ENCODE data around the gene COLEC11.
A peak's percentile ranks its signal among the peaks of the same experiment; 100 is the strongest.
"Not testable (repeated sequence)": the region's sequence is repeated elsewhere in the genome, so short reads cannot be mapped to it uniquely, and the experiment has no call there.

COLEC11 gene

GRCh38 chr2:3625186-3625585 lies 30.3 kb downstream of the COLEC11 start:
- DNase-seq (ENCODE audit: low read depth): no peak

- DNase-seq (ENCODE audit: low read depth): peak; percentile 65
These were observed 31.4 kb downstream of the COLEC11 start for GRCh38 chr2:3626118-3626811.

GRCh38 chr2:3626812-3627499 lies 32.0 kb downstream of the COLEC11 start:
- no peak for DNase-seq (ENCODE audit: low read depth)

DNA sequence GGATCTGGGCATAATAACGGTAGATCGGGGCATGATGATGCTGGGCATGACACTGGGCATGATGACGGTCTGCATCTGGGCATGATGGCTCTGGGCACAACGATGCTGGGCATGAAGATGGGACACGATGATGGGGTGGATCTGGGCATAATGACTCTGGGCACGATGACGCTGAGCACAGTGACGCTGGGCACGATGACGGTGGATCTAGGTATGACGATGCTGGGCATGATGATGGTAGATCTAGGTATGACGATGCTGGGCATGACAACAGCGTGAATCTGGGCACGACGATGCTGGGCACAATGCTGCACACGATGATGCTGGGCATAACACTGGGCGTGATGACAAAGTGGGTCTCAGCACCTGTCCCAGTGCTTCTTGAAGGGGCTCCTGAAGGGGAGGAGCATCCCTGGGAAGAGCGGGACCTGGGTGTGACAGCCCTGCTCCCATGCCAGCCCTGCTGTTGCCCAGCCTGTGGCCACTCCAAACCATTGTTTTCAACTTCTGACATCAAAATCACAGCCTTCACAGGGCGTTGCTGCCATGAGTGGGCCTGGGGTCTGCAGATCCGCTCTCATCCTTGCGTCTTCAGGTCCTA lies 32.7 kb downstream of the COLEC11 start:
- no peak for DNase-seq (ENCODE audit: low read depth)

DNA sequence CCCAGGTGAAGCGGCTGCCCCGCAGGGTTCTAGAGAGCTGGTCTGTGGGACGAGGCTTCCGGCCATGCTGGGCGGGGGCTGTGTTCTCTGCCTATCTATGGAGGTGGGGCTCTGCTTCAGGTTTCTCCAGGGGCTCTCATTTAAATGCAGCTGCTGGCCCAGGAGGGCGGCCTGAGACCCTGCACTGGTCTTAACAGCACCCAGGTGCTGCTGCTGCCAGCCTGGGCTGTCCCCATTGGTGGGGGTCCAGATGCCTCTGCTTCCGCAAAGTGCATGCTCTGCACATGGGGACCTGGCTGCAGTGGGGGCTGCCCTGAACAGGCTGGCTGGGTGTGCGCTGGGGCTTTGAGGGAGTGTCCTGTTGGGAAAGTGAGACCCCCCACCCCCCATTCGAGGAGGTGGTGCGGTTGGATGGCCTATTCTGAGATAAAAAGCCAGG lies 33.3 kb downstream of the COLEC11 start:
- DNase-seq (ENCODE audit: low read depth): no peak

DNA sequence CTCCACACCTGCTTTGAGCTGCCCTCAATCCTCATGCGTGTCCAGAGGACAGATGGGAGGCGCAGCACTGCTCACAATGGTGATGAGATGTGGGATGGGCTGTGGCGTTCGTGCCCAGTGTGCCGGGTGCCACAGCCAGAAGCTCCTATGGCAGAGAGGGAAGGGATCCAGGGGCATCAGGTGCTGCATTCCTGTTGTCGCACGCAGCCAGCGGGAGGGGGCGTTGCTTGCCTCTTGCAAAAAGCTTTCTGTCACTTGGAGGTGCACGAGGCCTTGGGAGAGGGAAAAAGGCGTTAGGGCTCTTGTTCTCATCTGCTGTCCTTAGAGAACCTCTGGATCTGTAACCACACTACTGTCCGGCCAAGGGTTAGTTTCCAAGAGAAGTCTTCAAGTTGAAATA lies 33.9 kb downstream of the COLEC11 start:
- no peak for DNase-seq (ENCODE audit: low read depth)

GRCh38 chr2:3630631-3631030 lies 35.7 kb downstream of the COLEC11 start:
- no peak for DNase-seq (ENCODE audit: low read depth)

DNA sequence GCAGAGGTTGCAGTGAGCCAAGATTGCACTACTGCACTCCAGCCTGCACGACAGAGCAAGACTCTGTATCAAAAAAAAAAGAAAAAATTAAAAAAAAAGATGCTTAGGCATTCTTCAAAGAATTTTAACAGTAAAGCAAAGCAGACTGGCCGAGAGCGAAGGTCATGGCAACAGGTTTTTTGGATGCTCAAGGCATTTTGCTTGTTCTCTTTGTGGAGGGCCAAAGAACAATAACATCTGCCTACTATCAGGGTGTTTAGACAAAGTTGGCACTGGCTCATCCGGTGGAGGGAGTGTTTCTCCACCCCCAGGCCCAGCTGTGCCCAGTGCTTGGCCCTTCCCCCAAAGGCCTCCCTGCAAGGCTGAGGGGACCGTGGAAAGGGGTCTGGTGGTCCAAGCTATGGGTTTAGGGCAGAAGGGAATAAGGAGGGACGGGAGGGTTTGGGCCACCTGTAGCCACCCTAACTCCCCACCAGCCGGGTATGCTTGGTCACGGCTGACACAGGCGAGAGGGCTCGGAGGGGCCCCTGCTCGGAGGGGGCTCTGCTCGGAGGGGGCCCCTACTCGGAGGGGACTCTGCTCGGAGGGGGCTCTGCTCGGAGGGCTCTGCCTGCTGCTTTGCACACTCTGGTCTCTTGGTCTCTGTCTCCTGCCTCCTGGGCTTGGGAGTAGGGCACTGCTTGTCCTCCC lies 36.4 kb downstream of the COLEC11 start:
- no peak for DNase-seq (ENCODE audit: low read depth)

- DNase-seq (ENCODE audit: low read depth): no peak
These were observed 37.1 kb downstream of the COLEC11 start for GRCh38 chr2:3631851-3632659.

DNA sequence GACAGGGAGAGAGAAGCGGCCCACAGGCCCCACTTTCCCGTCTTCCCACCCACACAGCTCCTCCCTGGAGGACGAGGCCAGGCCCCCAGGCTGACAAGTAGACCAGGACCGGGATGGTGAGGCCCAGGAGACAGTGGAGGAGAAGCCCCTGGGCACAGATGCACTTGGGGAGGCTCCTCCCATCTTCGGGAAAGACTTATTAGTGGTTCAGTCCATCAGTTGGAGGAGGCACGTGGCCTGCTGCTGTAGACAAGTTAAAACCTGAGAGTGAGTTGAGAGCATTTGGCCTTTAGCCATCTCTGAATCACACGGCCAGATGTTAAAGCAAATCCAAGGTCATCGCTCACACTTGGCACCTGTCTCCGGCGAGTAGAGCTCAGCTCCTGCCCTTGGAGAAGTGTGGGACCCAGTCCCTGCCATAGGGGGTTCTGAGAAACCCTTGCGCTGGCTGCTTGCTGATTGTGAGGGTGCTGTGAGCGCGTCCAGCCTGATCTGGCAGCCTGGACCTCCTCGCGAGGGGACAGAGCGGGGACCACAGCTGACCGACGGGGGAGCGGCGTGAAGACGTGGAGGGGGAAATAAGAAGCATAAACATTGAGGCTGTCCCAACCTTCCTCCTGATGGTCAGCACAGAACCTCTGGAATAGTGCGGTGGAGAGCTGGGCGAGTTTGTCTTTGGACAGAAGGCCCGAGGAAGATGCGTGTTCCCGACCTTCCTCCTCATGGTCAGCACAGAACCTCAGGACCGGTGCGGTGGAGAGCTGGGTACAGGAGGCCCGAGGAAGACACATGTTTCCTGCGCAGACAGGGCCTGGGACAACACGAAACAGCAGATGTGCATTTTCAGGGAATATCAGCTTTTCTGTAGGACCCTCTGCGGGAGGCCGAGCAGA lies 38.4 kb downstream of the COLEC11 start:
- DNase-seq (ENCODE audit: low read depth): peak; percentile 70

DNA sequence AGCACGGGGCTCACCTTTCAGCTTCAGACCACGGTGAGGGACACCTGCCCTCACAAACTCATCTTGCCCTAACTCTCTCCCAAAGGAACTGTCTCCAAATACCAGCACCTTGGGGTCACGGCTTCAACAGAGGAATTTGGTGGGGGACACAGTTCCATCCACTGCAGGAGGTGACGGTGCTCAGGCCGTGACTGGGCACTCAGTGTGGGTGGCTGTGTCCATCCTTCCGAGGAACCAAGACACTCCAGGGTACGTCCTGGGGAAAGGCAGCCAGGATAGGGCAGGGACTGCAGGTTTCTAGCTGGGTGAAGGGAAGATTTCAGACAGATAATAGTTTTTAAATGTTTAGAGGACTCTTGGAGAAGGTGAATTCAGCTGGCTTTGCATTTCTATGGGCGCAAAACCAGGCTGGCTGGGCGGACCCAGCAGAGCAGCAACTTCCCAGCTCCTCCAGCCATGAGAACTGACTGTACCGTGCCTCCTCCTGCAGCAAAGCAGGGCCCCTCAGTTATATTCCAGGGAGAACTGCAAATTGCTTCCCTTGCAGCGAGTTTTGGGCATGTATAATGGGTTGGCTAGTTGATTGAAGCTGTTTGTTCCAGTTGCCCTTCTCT lies 39.2 kb downstream of the COLEC11 start:
- DNase-seq (ENCODE audit: low read depth): no peak

DNA sequence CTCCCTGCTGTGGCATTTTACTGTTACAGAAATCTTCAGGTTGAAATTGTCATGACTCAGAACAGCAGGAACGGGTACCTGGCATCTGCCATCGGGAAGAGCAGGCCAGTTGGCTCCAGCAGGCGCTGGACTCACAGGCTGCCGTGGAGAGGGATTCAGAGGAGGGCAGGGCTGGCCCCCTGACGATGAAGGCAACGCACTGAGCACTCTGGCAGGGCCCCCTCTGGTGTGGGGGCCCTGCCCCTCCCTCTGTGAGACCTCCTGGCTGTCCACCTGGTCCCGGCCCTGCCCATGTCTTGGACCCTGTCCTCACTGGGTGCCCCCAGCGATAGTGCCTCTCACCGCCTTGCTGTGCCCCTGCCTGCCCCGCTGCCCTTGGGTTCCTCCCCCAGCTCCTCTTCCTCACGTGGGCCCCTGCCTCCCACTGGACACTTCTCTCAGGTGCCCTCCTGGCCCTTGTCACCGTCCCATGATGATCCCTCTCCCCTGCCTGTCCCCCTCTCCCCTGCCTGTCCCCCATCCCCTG lies 39.7 kb downstream of the COLEC11 start:
- no peak for DNase-seq (ENCODE audit: low read depth)

DNA sequence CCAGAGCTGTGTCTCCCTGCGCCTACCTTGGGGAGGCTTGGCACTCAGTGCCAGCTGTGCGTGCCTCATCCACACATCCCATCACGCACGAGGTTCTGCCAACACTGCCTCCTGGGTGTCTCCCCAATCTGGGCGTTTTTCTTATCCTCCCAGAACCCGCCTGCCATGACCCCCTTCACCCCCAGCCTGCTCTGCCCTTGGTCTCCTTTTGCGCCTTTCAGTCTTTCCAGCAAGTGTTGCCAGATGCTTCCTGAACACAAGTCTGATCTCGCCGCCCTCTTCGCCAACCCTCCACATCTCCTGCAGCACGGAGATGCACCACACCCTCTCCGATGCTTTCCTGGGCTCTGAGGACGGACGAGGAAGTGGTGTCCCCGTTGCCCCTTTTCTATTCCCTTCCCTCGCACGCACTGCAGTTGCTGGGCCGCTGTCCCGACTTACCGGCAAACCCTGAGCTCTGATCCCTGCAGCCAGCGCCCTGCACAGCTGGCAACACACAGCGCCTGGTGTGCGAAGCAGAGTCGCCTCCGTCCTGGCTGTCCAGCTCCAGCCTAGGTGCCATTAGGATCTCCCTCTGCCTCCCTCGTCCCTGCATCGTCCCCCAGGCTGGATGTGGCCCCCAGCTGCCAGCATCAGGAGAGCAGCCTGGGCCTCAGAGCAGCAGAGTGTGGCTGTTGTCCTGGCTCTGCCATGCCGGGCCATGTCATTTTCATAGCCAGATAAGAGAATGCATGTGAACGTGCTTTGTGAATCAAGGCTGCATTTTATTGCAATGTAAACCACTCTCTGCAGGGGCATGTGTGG lies 40.5 kb downstream of the COLEC11 start:
- no peak for DNase-seq (ENCODE audit: low read depth)

DNA sequence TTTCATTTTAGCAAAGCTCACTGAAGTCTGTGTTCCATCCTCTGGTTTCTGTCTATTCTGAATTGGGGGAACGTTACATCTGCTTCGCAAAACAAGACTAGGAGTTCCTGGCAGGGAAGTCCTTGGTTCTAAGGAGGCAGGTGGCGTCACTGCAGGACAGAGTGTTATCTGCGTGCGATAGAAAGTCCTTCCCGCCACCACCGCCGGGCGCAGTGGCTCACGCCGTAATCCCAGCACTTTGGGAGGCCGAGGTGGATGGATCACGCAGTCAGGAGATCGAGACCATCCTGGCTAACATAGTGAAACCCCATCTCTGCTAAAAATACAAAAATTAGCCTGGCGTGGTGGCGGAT lies 41.0 kb downstream of the COLEC11 start:
- not testable (repeated sequence) for DNase-seq (ENCODE audit: low read depth)

DNA sequence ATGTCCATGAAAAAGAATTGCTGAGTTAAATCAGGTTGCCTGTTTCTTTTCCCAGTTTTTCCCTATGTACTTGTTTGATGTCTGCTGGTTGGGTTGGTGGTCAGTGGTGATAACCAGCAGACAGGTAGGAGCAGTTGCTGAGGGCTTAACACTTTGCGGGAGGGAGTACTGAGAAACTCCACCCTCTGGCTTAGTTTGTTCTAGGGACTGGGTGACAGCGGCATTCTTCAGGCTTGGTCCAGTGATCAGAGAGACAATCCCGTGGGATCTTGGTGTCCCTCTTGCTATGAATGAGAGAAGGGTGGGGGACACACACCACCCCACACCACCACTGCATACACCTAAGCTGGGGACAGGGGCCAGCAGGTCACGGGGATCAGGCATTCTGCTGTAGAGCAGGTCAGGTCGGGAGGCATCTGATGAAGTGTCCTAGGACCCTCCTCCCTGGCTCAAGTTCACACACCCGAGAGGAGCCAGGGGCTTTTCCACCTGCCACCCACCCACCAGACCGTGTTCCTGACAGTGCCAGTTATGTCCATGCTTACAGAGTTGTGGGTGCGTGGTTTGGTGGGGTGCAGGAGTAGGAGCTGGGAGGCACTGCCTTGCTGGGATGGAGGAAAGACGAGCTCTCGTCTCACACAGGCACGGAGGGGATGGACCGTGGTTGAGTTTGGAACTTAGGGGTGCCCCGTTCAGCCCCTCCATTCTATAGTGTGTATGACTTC lies 41.8 kb downstream of the COLEC11 start:
- DNase-seq (ENCODE audit: low read depth): no peak

GRCh38 chr2:3637311-3637675 lies 42.4 kb downstream of the COLEC11 start:
- no peak for DNase-seq (ENCODE audit: low read depth)

DNA sequence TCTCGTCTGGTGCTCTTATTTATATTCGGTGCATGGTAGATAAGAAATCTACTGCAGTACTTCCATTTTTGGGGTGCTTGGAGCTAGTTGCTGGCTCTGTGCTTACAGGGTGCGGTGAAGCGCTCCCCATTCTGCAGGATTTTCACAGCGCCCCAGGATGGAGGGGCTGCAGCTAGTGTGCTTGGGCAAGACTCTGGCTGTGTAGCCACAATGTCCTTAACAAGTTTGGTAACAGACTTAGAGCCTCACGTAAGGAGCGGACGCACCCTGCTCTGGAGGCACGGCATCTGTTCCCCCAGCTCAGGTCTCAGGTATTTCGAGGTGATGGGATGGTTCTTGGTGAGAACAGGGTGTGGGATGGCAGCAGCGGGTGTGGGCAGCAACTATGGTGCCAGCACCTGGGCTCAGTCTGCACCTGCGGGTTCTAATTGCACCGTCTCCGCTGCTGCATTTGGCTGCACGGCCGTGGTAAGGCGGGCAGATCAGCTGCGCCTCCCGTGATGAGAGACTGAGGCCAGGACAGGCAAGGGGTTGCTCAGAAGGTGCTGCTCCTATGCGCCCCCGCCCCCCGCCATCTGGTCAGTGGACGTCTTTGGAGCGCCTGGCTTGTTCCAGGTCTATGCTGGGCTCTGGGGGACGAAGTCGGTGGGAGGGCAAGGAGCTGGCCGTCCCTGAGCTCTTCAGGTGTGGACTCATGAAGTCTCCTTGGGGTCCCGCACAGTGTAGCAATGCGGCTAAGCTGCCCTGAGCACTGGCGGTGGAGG lies 43.0 kb downstream of the COLEC11 start:
- no peak for DNase-seq (ENCODE audit: low read depth)

- no peak for DNase-seq (ENCODE audit: low read depth)
These were observed 43.5 kb downstream of the COLEC11 start for GRCh38 chr2:3638456-3638810.
